Measurements from ENCODE around the gene METTL8.
A peak's percentile ranks its signal among the peaks of the same experiment; 100 is the strongest.

The METTL8 gene, protein sequence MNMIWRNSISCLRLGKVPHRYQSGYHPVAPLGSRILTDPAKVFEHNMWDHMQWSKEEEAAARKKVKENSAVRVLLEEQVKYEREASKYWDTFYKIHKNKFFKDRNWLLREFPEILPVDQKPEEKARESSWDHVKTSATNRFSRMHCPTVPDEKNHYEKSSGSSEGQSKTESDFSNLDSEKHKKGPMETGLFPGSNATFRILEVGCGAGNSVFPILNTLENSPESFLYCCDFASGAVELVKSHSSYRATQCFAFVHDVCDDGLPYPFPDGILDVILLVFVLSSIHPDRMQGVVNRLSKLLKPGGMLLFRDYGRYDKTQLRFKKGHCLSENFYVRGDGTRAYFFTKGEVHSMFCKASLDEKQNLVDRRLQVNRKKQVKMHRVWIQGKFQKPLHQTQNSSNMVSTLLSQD

DNA sequence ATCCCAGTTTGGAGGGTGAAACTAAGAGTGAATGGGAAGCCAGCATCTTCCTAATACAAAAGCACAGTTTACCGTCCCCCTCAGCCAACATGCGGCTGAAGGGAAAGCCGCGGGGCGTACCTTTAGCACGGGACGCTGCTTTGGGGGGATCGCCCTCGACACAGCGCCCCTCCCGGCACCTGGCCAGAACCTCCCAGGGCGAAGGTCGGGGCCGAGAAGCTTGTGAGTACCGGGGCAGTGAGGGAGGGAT is at the start of gene METTL8:
METTL8 (minus strand) TSS at position 228 of the 250 bp plus-strand sequence. CDS start 41,805 bp downstream, outside the sequence.
- H3K9me3 Mint-ChIP-seq: no peaks in the 10 kb centered on the region
- H3K4me3 Mint-ChIP-seq: peak within 1 kb of the TSS; percentile 93
- H3K27me3 Mint-ChIP-seq: no peaks in the 10 kb centered on the region
- H3K36me3 Mint-ChIP-seq: peaks cover 27% of the 10 kb centered on the region
- H3K27ac Mint-ChIP-seq: peak within 1 kb of the TSS; percentile 97
- peaks cover 60% of the 10 kb centered on the region for H3K4me1 Mint-ChIP-seq

GRCh38 chr2:171482877-171483276 is 49.1 kb upstream of the METTL8 start:
- Mint-ChIP-seq H3K36me3 (peaks cover 27% of the 10 kb centered on the region), H3K4me1 (peaks cover 16% of the 10 kb centered on the region), H3K27me3 (no peaks in the 10 kb centered on the region), H3K4me3 (no peak overlapping the region), H3K27ac (no peak overlapping the region), H3K9me3 (no peaks in the 10 kb centered on the region)

GRCh38 chr2:171482308-171482707 is 48.5 kb upstream of the METTL8 start:
- no peak overlapping the region for H3K27ac Mint-ChIP-seq

GRCh38 chr2:171480908-171481307 is 47.1 kb upstream of the METTL8 start:
- H3K4me3 Mint-ChIP-seq: no peak overlapping the region
- H3K27me3 Mint-ChIP-seq: no peaks in the 10 kb centered on the region
- H3K9me3 Mint-ChIP-seq: no peaks in the 10 kb centered on the region
- H3K4me1 Mint-ChIP-seq: peaks cover 16% of the 10 kb centered on the region
- H3K36me3 Mint-ChIP-seq: peaks cover 17% of the 10 kb centered on the region
- H3K27ac Mint-ChIP-seq: peak overlapping the region; percentile 38

More at GRCh38 chr2:171482308-171482707, 48.5 kb upstream of the METTL8 start:
- H3K36me3 Mint-ChIP-seq: peaks cover 23% of the 10 kb centered on the region
- H3K9me3 Mint-ChIP-seq: no peaks in the 10 kb centered on the region
- H3K4me3 Mint-ChIP-seq: no peak overlapping the region
- H3K4me1 Mint-ChIP-seq: peaks cover 16% of the 10 kb centered on the region
- H3K27me3 Mint-ChIP-seq: no peaks in the 10 kb centered on the region

DNA sequence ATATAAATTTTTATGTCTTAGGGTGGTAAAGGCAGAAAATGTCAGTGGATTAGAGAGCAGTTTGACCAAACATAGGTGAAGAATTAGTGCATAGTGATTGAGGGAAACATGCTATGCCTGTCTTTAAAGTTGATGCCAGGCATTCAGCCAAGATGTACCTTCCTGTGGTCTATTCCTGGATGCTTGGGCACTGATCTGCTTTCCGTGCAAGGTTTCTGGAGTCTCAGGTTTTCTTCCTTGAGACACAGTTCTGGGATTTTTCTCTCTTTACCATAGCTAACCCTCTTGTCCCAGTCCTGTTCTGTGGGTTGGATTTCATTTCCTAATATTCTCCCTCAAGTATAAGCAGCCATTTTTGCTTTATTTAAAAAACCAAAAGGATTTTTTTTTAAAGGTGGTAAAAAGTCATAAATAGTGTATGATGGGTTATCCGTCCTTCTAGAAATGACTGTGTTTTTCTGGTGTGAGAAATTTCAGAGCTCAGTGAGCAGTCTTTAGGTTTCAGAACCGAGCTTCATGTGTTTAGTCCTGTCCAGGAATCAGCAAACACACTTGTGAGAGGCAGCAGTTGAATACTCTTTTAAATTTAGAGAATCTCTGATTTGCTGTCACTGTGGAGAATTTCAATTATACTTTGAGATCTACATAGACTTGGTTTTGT is 45.5 kb upstream of the METTL8 start:
- Mint-ChIP-seq H3K4me3 (no peak overlapping the region), H3K36me3 (peaks cover 16% of the 10 kb centered on the region), H3K27me3 (no peaks in the 10 kb centered on the region), H3K9me3 (no peaks in the 10 kb centered on the region), H3K4me1 (peaks cover 6% of the 10 kb centered on the region), H3K27ac (no peak overlapping the region)

DNA sequence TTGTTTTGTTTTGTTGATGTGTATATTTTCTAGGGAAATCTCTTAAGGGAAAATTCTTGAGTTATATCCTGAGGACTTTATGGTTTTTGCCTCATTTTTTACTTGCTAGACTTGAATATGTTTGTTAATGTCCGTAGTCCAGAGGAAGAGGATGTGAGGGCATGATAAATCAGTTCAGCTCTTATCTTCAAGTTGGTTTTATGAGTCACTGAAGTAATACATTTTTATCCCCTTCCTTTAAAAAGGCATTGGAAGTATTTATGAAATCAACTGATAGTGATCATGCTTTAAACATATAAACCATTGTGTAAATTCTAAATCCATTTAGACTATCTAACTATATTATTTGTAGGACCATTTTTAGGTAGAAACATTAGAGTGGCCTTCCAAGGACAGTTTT is 44.6 kb upstream of the METTL8 start:
- H3K9me3 Mint-ChIP-seq: no peaks in the 10 kb centered on the region
- H3K27me3 Mint-ChIP-seq: no peaks in the 10 kb centered on the region
- peaks cover 19% of the 10 kb centered on the region for H3K36me3 Mint-ChIP-seq
- peaks cover 6% of the 10 kb centered on the region for H3K4me1 Mint-ChIP-seq
- H3K4me3 Mint-ChIP-seq: no peak overlapping the region
- H3K27ac Mint-ChIP-seq: no peak overlapping the region

GRCh38 chr2:171475979-171476378 is 42.2 kb upstream of the METTL8 start:
- Mint-ChIP-seq H3K36me3 (peaks cover 22% of the 10 kb centered on the region), H3K27me3 (no peaks in the 10 kb centered on the region)

GRCh38 chr2:171470129-171470528 is 36.3 kb upstream of the METTL8 start:
- peaks cover 20% of the 10 kb centered on the region for H3K36me3 Mint-ChIP-seq
- H3K27me3 Mint-ChIP-seq: no peaks in the 10 kb centered on the region
- no peak overlapping the region for H3K27ac Mint-ChIP-seq
- H3K4me1 Mint-ChIP-seq: no peaks in the 10 kb centered on the region
- H3K4me3 Mint-ChIP-seq: no peak overlapping the region
- no peaks in the 10 kb centered on the region for H3K9me3 Mint-ChIP-seq

More at GRCh38 chr2:171475979-171476378, 42.2 kb upstream of the METTL8 start:
- Mint-ChIP-seq H3K4me3 (no peak overlapping the region), H3K4me1 (peaks cover 3% of the 10 kb centered on the region), H3K9me3 (no peaks in the 10 kb centered on the region), H3K27ac (no peak overlapping the region)

- H3K4me3 Mint-ChIP-seq: no peak overlapping the region
- H3K36me3 Mint-ChIP-seq: peaks cover 15% of the 10 kb centered on the region
- no peak overlapping the region for H3K27ac Mint-ChIP-seq
- H3K27me3 Mint-ChIP-seq: no peaks in the 10 kb centered on the region
- H3K4me1 Mint-ChIP-seq: no peaks in the 10 kb centered on the region
- no peaks in the 10 kb centered on the region for H3K9me3 Mint-ChIP-seq
Observed at GRCh38 chr2:171469176-171469575, 35.4 kb upstream of the METTL8 start.

DNA sequence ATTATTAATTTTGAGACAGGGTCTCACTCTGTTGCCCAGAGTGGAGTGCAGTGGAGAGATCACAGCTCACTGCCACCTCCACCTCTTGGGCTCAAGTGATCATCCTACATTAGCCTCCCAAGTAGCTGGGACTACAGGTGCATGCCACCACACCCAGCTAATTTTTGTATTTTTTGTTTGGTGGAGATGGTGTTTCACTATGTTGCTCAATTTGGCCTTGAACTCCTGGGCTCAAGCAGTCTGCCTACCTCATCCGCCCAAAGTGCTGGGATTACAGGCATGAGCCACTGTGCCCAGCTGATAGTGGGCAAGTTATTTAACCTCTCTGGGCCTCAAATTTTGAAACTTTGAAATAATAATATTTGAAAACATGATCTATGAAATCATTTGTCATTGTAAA is 26.7 kb upstream of the METTL8 start:
- H3K9me3 Mint-ChIP-seq: no peaks in the 10 kb centered on the region
- H3K36me3 Mint-ChIP-seq: peaks cover 17% of the 10 kb centered on the region
- peaks cover 8% of the 10 kb centered on the region for H3K4me1 Mint-ChIP-seq
- no peak overlapping the region for H3K4me3 Mint-ChIP-seq
- H3K27ac Mint-ChIP-seq: no peak overlapping the region
- no peaks in the 10 kb centered on the region for H3K27me3 Mint-ChIP-seq

- Mint-ChIP-seq H3K27ac (no peak overlapping the region), H3K9me3 (no peaks in the 10 kb centered on the region), H3K4me3 (no peak overlapping the region), H3K36me3 (peaks cover 21% of the 10 kb centered on the region), H3K27me3 (no peaks in the 10 kb centered on the region), H3K4me1 (peaks cover 12% of the 10 kb centered on the region)
Observed at GRCh38 chr2:171459498-171459897, 25.7 kb upstream of the METTL8 start.

DNA sequence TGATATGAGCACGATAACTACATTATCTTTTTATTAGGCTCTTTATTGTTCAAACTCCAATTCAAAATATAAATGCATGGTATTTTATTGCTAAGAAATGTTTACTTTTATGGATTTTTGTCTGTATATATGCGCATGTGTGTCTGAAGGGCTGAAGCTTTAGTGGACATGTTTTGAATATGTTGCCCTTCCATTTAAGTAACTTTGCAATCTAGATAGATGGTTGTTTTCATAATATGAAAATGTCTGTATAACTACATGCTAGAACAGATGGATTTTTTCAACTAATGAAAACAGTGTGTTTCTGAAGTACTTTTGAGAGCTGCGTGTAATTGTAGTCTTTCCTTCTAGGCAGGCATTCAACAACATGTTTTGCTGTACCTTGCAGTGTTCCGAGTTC is 19.0 kb upstream of the METTL8 start:
- Mint-ChIP-seq H3K36me3 (peaks cover 34% of the 10 kb centered on the region), H3K4me3 (no peak overlapping the region), H3K27ac (no peak overlapping the region), H3K4me1 (peaks cover 12% of the 10 kb centered on the region), H3K27me3 (no peaks in the 10 kb centered on the region), H3K9me3 (no peaks in the 10 kb centered on the region)

DNA sequence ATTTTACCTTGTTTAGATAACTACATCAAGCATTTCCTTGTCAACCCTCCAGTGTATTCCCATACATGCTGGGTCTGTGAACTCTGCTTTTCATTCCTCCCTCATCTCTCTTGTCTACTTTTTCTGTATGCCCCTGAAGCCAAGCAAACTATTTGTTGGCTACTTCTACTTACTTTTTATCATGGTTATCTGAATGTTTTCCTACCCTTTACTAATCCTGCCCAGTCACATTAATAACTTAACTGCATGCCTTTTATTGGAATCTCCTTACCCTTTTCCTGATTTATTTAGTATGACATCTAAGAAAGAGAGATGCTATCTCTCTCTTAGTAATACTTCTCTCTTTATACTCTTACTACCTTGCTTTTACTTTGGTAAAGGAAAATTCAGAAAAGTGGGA is 17.3 kb upstream of the METTL8 start:
- peaks cover 30% of the 10 kb centered on the region for H3K36me3 Mint-ChIP-seq
- no peaks in the 10 kb centered on the region for H3K27me3 Mint-ChIP-seq
- H3K4me1 Mint-ChIP-seq: peaks cover 10% of the 10 kb centered on the region
- no peaks in the 10 kb centered on the region for H3K9me3 Mint-ChIP-seq
- H3K27ac Mint-ChIP-seq: no peak overlapping the region
- H3K4me3 Mint-ChIP-seq: no peak overlapping the region

- no peaks in the 10 kb centered on the region for H3K9me3 Mint-ChIP-seq
- H3K27ac Mint-ChIP-seq: no peak overlapping the region
- no peaks in the 10 kb centered on the region for H3K4me1 Mint-ChIP-seq
- H3K36me3 Mint-ChIP-seq: peaks cover 16% of the 10 kb centered on the region
- H3K4me3 Mint-ChIP-seq: no peak overlapping the region
- no peaks in the 10 kb centered on the region for H3K27me3 Mint-ChIP-seq
Observed at GRCh38 chr2:171447675-171448074, 13.9 kb upstream of the METTL8 start.

DNA sequence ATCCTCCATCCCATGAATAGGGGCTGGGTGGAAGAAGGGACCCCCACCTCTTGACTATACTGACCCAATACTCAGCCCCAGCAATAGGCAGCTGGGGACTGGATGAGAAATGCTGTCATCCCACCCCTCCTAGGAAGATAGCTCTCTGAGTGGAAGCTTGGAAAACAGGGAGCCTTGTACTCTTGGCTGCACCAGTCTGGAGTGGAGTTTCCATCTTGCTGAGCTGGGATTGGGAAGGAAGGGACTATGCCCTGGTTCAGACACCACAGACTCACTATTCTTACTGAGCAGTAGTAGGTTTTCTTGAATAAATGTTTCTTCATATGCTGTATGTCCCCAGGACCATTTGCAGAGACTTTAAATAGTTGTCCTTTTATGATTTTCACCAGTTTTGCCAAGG is 7.7 kb upstream of the METTL8 start:
- Mint-ChIP-seq H3K4me3 (no peak overlapping the region), H3K4me1 (peaks cover 29% of the 10 kb centered on the region), H3K9me3 (no peaks in the 10 kb centered on the region), H3K27me3 (no peaks in the 10 kb centered on the region), H3K36me3 (peaks cover 30% of the 10 kb centered on the region), H3K27ac (no peak overlapping the region)

DNA sequence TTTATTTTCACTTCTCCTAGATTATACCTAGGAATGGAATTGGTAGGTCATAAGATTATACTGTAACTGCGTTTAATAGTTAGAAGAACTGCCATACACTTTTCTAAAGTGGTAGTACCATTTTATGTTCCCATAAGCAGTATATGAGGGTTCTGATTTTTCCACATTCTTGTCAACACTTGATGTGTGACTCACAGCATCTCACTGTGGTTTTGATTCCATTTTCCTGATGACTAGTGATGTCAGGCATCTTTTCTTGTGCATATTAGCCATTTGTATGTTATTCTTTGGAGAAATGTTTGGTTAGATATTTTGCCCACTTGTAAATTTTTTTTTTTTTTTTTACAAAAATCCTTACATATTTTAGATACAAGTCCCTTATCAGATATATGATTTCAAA is 2.5 kb upstream of the METTL8 start:
- Mint-ChIP-seq H3K27ac (no peak overlapping the region), H3K9me3 (no peaks in the 10 kb centered on the region), H3K27me3 (no peaks in the 10 kb centered on the region), H3K4me3 (peak overlapping the region; percentile 11), H3K36me3 (peaks cover 38% of the 10 kb centered on the region), H3K4me1 (peaks cover 65% of the 10 kb centered on the region)

Data from activated naive CD4-positive, alpha-beta T cell treated with anti-CD3 and anti-CD28 coated beads, Interleukin-2, amount 50 U/mL, for 24 hours (primary cell).